HL-60/S4 treated with retinoic acid at 250 ng/mL for 4 days and 3 days (cell line): ENCODE measurements around the gene GOLGA6C.
"Not testable (repeated sequence)": the region's sequence is repeated elsewhere in the genome, so short reads cannot be mapped to it uniquely, and the experiment has no call there.

ENCODE experiments used
- in situ Hi-C: fragments of 300-500 bp; cut with MboI; formaldehyde crosslinking; loops from 2 replicates; pipeline ENCODE4 v1.7.0; 2022; ENCODE audit warnings: low sequenced_read_pairs

The GOLGA6C gene

GRCh38 chr15:75312548-75312947 is 54.4 kb downstream of the GOLGA6C start:
- in situ Hi-C loops: not testable (repeated sequence)

DNA sequence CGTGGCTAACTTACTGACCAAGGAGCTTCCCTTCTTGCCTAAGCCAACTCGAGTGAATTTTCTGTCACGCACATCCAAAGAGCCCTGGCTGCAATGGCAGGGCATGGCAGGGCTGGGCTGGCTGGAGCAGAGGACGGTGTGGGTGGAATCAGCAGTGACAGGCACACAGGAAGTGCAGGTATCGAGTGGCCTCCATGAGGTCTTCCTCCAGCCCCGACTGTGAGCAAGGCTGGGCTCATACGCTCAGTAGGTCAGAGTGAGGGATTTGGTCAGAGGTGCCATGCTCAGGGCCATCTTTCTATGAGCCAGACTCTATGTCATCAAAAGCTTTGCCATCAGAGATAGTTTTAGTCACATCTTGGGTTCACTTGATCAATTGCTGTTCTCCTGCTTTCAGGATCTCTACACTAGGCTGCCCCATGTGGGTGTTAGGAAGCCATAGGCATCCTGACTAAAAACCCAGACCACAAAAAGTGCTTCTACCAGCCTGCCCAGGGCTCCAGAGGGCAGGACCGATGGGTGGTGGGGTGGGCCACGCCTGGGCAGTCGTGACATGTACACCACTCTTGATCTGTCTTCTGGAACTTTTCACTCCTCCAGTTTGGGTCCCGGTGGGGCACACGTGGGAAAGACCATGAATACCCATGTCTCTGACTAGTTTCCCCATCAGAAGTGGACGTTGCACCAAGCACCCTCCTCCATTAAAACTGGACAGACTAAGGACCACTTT is 55.1 kb downstream of the GOLGA6C start:
- in situ Hi-C loops: no loop called here

DNA sequence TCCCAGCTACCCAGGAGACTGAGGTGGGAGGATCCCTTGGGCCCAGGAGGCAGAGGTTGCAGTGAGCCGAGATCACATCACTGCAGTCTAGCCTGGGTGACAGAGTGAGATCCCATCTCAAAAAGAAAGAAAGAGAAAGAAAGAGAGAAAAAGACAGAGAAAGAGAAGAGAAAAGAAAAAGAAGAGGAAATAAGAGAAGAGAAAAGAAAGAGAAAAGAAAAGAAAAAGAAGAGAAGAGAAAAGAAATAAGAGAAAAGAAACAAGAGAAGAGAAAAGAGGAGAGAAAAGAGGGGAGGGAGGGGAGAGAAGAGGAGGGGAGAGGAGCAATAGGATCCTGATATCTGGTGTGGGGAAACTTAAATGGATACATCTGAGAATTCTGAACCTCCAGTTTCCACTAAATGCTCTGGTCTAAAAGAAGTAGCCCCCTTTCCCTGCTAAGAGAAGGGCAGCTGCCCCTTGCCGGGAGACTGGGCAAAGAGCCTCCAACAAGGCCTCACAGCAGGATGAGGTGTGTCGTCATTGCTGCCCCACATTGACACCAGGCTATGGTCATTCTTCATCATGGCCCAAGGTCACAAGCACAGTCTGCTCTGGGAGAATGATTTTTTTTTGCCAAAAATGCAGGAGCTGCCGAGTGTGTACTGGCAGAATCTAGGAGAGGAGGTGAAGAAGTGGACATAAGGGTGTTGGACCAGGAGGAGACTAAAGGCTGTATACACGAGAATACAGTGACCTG is 56.6 kb downstream of the GOLGA6C start:
- in situ Hi-C loops: no loop called here

DNA sequence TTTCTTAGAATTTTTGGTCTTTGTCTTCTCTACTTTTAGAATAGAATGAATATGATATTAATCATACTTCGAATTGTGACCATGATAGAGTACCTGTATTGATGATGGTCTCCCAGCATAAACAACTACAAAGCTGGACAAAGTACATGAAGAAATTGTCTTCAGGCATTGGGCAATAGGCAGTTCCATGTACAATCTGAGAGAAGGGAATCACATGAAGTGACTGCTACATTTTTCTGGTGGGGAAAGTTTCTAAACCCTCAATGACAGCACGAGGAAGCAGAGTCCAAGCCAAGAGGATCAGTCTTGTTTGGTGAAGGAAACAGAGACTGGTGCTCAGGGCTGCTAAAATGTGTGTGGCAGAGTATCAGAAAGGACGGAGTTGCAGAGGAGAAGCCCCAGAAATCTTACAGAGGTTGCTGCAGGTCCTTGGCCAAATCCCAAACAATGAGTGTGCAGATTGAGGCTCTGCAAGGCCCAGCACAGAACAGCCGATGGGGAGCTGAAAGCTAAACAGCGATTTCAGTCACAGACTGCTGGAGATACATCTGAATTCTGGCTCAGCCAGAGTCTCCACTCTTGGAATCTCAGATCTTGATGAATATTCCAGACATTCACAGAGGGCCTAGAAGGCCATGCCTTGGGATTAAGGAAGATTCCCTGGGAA is 61.2 kb downstream of the GOLGA6C start:
- in situ Hi-C loops: not testable (repeated sequence)
